Stimulated activated CD4-positive, alpha-beta T cell treated with anti-CD3 and anti-CD28 coated beads, Interleukin-12 subunit alpha, Interleukin-12 subunit beta, amount 100 ng/mL, for 4 hours (primary cell): Measurements from ENCODE around the gene NMRAL1.

ENCODE experiments used
- DNase-seq: peaks from one replicate; pipeline ENCODE4 v3.0.0-alpha.2; 2020

NMRAL1 gene

DNA sequence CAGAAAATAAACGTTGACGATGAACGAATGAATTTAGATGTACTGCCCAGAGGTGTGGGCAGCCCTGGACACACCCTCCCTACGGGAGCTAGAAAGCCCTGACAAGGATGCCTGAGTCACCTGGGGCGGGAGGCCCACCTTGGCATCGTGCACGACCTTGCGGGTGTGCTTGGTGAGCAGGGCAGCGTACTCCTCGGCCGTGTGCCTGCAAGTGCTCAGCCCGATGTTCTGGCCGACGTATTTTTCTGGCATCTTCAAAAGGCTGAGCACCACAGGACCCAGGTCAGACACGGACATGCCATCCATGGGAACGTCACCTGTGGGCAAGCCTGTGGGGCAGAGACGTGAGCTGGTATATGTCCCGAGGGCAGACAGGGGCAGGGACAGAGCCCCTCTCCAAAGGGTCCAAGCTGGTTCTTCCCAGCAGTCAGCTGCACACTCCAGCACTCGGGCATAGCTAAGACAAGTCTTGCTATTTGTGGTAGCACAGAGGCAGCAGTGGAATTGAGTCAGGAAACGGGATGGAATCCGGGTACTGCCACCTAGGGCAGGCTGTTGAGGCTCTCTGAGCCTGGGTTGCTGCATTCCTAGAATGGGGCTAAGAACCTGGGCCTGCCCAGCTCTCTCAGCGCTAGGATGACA, 10.8 kb downstream of the NMRAL1 start:
- DNase-seq = no peak

- DNase-seq = no peak
These were observed 13.0 kb downstream of the NMRAL1 start for GRCh38 chr16:4461250-4462085.

- no peak for DNase-seq
These were observed 13.5 kb downstream of the NMRAL1 start for GRCh38 chr16:4460936-4461249.

DNA sequence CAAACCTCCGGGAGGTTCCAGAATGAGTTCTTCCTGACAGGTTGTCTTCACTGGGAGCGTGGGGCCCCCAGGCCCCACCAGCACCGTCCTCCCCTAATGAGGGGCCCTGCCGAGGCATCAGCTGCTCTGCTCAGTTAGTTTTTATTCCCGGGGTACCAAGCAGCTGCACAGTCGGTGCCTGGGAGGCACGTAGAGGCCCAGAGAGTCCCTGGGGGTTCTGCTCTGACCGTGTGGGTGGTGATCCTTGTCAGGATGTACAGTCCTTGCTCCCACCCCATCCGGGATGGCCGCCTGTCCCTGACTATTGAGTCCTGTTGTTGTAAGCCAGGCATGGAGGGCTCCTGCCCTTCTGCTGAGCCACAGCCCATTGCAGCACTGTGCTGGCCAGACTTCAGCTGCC, 18.5 kb downstream of the NMRAL1 start:
- no peak for DNase-seq

GRCh38 chr16:4455081-4455480, 19.3 kb downstream of the NMRAL1 start:
- DNase-seq = no peak

- DNase-seq = no peak
These were observed 19.8 kb downstream of the NMRAL1 start for GRCh38 chr16:4454623-4455022.

GRCh38 chr16:4452674-4453073, 21.8 kb downstream of the NMRAL1 start:
- no peak for DNase-seq

GRCh38 chr16:4450931-4451519, 23.4 kb downstream of the NMRAL1 start:
- DNase-seq = no peak

- no peak for DNase-seq
These were observed 24.0 kb downstream of the NMRAL1 start for GRCh38 chr16:4450430-4450829.

DNA sequence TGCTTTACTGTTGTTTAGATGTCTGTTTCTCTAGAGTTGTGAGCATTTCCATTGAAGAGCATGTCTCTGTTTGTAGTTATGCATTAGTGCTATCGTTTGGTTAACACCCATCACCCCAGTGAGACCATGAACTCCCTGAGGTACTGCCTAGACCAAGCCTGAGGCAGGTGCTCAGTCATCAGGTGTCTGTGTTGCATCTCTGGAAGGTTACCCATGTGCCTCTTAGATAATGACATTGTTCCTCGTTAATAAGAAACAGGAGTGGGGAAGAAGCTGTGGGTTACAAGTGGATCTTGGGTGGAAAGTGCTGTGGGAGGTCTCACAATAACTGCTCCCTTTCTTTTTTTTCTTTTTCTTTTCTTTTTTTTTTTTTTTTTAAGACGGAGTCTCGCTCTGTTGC, 30.4 kb downstream of the NMRAL1 start:
- no peak for DNase-seq

DNA sequence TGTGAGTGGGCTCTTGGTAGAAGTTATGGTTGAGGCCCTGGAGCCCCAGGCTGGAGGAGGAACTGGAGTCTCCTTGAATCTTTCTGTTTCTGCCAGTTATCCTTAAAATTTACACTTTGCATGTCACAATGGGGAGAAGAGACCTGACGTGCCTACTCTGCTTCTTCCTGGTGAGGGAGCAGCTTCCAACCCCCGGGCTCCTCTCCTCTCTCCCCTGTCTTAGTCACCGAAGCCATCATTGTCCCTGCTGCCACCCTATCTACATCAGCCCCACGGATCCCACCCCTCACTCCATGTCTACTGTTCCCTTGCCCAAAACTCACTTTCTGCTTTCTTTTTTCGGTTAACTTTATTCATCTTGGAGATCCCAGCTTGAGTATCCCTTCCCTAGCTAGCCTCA, 31.2 kb downstream of the NMRAL1 start:
- DNase-seq = no peak

DNA sequence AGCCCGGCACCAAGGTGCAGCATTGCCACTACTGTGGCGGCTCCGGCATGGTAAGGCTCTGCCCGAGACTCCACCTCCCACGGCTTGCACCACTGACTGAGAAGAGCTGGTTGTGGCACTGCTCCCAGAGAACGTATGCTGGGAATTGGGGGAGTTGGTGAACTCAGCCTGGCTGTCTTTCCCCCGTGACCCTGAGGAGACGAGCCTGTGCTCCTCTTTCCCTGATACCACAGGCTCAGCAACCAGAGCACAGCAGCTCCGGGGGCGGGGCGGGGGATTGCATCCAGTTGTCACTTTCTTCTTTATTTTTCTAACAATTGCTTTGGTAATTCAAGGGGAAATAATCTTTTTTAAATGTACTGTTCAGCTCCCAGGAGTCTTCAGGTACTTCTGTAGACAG, 32.1 kb downstream of the NMRAL1 start:
- DNase-seq = no peak

- DNase-seq = no peak
These were observed 37.1 kb downstream of the NMRAL1 start for GRCh38 chr16:4437366-4437765.

- DNase-seq = no peak
These were observed 38.9 kb downstream of the NMRAL1 start for GRCh38 chr16:4435337-4436067.

DNA sequence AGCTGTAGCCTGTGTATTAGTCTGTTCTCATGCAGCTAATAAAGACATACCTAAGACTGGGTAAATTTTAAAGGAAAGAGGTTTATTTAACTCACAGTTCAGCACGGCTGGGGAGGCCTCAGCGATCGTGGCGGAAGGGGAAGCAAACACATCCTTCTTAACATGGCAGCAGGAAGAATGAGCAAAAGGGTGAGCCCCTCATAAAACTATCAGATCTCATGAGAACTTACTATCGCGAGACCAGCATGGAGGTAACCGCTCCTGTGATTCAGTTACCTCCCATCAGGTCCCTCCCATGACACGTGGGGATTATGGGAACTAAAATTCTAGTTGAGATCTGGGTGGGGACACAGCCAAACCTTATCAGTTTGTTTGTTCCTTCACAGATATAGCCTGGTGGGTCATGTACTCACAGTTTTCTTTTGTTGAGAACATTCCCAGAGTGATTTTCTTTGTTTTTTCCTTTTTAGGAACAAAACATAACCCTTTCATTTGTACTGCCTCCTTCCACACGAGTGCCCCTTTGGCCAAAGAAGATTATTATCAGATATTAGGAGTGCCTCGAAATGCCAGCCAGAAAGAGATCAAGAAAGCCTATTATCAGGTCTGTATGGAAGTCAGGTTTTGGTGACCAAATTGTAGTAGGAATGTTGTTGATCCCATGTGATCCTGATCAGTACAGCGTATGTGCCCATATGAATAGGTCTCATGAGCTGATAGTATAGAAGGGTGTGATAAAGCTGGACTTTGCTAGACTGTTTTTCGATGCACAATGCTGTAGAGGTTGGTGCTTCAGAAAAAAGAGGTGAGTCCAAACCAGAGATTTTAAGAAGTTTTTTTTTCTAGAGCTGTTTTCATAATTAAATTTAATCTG, 40.3 kb downstream of the NMRAL1 start:
- no peak for DNase-seq

GRCh38 chr16:4433228-4433627, 41.2 kb downstream of the NMRAL1 start:
- DNase-seq = no peak

DNA sequence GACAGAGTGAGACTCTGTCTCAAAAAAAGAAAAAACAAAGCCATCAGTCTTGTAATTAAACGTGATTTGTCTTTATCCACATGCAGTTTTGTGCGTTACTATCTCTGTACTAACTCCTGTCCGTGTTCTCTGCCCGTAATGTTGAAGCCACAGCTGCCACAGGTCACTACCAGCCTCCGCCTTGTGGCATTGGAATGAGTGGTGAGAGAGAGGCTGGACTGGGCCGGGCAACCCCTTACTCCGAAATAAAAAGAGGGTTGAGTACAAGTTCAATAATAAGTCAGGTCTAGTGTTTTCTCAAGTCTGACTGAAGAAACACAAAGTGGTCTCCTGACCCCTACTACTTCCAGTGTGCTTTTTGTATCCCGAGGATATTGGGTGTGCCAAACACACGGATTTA, 43.4 kb downstream of the NMRAL1 start:
- DNase-seq = no peak

GRCh38 chr16:4428500-4428899, 45.9 kb downstream of the NMRAL1 start:
- no peak for DNase-seq

- no peak for DNase-seq
These were observed 47.6 kb downstream of the NMRAL1 start for GRCh38 chr16:4426722-4427372.

DNA sequence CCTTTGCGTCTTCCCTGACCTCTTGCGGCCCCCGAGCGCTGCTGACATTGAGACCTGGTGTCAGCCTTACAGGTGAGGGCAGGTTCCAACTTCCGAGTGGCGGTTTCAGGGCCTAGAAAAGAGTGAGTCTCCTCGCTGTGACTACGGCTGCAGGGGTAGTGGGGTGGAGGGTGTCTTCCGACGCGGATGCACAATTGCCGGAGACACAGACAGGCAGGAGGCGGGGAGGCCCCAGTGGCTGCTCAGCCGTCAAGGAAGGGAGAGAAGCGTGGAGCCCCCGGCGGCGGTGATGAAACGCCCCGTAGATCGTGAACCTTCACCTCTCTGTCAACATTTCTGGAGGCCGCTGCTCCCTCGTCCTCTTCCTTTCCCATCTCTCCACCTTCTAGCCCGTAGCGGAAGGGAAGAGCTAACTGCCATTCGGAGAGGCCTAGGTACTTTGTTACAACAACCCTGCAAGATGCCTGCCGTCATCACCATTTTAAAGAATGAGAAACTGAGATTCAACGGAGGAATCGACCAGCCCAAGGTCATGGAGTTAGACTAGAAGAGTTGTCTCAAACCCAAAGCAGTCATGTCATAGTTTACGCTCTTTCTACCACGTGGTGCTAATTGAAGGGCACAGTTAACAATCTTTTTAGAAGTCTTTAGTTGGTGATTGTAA, 48.3 kb downstream of the NMRAL1 start:
- no peak for DNase-seq

GRCh38 chr16:4425378-4426020, 48.9 kb downstream of the NMRAL1 start, which contains the start of gene DNAJA3:
TSS of gene DNAJA3 (plus strand) at chr16:4425868. CDS start at chr16:4425882, 14 bp downstream.
- peak; percentile 91 for DNase-seq
